HG02870 (cell line): ENCODE data around the gene DRAP1.

Source experiments
- ATAC-seq: cut with Tn5 transposase; IDR thresholded peaks from one replicate; pipeline ENCODE4 v1.9.1; 2021; ENCODE audit warnings: mild to moderate bottlenecking, moderate library complexity; ENCODE audit not compliant: unreplicated experiment

Gene DRAP1, protein sequence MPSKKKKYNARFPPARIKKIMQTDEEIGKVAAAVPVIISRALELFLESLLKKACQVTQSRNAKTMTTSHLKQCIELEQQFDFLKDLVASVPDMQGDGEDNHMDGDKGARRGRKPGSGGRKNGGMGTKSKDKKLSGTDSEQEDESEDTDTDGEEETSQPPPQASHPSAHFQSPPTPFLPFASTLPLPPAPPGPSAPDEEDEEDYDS

GRCh38 chr11:65919141-65919572 lies at the start of gene DRAP1:
Gene DRAP1, plus strand, starts transcription at chr11:65919426. Its CDS starts 76 bp downstream, at chr11:65919502.
- peak; percentile 80 for ATAC-seq

- ATAC-seq: no peak
These were observed 49.5 kb upstream of the DRAP1 start for GRCh38 chr11:65869643-65870306.

GRCh38 chr11:65870307-65870658 lies 48.9 kb upstream of the DRAP1 start:
- no peak for ATAC-seq

- no peak for ATAC-seq
These were observed 48.2 kb upstream of the DRAP1 start for GRCh38 chr11:65870706-65871681.

DNA sequence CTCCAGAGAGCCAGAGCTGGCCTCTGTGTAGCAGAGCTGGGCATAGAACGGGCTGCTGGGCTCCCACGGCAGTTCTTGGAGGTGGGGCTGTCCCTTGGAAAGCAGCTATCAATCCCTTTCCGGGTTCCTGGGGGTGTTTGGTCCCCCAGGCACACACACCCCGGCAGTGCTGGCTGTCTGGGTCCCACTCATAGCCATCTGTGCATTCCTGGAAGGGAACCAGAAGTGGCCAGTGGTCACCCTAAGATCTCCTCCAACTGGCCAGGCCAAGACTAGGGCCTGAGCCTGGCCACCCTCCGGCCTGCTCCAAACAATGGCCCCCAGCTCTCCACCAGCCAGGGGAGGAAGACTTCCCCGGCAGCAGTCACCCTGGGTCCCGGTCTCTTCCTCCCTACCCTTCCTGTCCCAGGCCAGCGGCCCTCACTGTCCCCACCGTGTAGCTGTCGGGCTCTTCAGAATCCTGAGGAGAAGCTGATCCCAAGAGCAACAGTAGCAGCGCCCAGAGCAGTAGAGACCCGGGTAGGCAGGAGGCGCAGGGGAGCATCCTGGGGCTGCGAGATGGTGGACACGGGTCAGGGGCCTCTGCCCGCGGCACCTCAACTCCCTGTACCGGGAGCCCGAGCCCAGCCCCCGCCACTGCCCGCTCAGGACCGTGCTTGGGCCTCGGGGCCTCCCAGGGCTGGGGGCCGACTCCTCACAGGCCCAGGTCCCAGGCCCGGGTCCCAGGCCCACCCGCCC lies 47.2 kb upstream of the DRAP1 start:
- no peak for ATAC-seq

- ATAC-seq: no peak
These were observed 46.5 kb upstream of the DRAP1 start, which contains the start of gene EFEMP2 for GRCh38 chr11:65872586-65873317. Gene EFEMP2, minus strand, starts transcription at chr11:65872800. Its CDS starts 446 bp downstream, at chr11:65872354.

DNA sequence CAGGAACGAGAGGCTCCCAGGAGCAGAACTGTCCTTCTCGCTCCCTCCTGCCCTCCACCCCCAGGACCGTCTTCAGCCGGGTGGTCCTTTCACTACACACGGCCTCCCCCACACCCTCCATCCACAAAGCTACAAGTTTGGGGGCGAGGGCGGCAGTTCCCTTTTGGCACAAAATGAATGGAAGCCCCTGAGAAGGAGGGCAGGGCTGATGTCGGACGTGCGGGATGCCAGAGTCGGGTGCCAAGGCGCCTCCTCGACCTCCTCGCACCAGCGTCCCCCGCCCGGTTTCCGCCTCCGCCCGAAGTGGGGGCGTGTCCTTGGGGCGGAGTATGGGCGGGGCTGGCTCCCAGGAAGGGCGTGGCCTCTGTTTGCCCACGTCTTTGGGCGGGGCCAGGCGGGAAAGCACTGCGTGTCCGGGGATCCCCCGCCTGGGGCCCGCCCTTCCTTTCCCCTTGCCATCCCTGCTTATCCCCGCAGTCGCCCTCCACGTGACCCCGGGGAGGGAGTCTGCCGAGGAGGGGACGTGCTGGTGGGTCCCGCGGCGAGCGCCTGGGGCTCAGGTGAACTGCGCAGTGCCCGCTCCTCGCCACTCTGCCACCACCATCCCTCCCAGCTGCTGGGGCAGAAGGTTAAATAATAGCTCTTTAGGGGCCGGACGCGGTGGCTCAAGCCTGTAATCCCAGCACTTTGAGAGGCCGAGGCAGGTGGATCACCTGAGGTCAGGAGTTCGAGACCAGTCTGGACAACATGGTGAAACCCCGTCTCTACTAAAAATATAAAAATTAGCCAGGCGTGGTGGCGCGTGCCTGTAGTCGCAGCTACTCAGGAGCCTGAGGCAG lies 45.7 kb upstream of the DRAP1 start:
- ATAC-seq: peak; percentile 80

GRCh38 chr11:65879617-65880016 lies 39.6 kb upstream of the DRAP1 start, which contains the start of gene CTSW:
Gene CTSW, plus strand, starts transcription at chr11:65879837. Its CDS starts 18 bp downstream, at chr11:65879855.
- no peak for ATAC-seq

DNA sequence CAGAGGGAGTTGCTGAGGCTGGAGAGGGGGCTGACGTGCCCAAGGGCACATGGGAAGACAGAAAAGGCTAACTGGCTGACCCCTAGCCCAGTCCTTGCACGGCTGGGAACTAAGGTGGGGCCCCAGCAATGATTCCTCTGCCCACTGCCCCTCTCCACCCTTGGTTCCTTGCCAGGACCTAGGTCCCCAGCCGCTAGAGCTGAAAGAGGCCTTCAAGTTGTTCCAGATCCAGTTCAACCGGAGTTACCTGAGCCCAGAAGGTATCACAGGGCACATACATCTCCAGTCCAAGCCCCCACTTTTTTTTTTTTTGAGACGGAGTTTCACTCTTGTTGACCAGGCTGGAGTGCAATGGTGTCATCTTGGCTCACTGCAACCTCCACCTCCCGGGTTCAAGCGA lies 39.2 kb upstream of the DRAP1 start:
- ATAC-seq: no peak

- ATAC-seq: no peak
These were observed 38.3 kb upstream of the DRAP1 start for GRCh38 chr11:65880844-65881421.

- no peak for ATAC-seq
These were observed 36.8 kb upstream of the DRAP1 start for GRCh38 chr11:65882120-65883057.

GRCh38 chr11:65883058-65883761 lies 36.0 kb upstream of the DRAP1 start:
- no peak for ATAC-seq

DNA sequence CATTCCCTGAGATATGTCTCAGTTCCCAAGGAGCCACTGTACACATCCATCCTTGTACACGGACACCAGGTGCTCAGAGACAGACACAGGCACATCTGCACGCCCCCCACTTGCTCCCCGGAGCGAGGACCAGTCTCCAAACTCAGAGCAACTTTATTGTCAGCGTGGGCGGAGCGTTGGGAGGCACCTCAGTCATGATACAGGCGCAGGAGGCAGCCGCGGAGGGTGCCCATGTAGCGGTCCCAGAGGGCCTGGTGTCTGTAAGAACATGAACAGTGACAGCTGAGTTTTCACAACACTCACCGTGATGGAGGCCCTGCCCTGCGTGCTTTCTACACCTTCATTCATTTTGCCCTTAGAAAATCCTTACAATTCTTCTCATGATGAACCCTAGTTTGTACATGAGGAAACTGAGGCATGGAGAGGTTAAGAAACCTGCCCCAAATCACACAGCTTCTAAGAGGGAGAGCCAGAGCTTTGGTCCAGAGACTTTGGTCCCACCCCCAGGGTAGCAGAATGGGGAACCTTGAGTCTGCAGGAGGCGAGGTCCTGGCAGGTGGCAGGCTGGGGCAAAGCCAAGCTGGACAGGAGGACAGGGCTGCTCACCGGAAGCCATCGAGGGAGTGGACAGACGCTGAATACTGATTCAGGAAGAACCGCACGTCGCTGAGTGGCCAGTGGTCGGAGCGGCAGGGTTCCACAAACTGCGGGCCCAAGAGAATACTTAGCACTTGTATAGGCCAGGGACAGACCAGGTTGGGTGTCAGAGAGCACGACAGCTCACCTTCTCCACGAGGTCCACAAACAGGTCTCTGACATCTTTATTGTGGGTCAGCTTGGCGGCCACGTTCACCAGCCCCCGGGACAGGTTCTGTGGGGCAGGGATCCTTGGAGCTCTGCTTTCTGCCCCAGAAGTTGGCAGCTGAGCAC lies 35.2 kb upstream of the DRAP1 start:
- ATAC-seq: no peak

- no peak for ATAC-seq
These were observed 34.5 kb upstream of the DRAP1 start for GRCh38 chr11:65884716-65885092.

DNA sequence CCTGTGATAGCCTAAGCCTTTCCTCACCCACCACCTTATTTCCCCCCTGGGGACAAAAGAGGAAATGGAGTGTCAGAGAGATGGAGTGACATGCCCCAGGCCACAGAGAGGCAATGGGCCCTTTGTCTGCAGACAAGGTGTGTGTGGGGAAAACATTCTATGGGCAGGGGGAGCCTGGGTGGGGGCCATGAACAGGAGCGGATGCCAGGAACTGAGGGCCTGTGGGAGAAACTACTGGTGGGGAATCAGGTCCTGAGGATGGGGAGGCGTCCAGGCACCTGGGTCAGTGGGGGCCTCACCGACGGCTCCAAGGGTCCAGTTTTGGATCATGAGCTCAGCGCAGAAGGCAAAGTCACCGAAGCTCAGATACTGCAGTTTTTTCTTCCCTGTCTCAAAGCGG lies 34.0 kb upstream of the DRAP1 start:
- ATAC-seq: no peak
